Measurements from ENCODE around the gene RAB11B. TPM values are rescaled to one million over a fixed set of nuclear protein-coding genes. Genes with fewer than 3 reads are reported as not detected.

Gene RAB11B
- total RNA-seq, 2 donors from 2014 or later: 47.7 to 50.4 TPM

- 75 to 100% methylated on average over 3 to 9 of the region's 10 CpGs for WGBS, 2 donors
- TF ChIP-seq POLR2A (IDR thresholded peaks at IDR 0.05) (no peak), CTCF (IDR thresholded peaks at IDR 0.05) (no peak)
- peaks cover 58% of the 10 kb centered on the region for H3K4me1 ChIP-seq
- ATAC-seq: peak; percentile 5
- no peak for DNase-seq
- no peaks in the 10 kb centered on the region for H3K9me3 ChIP-seq
- no peak overlapping the region for H3K4me3 ChIP-seq
- peaks cover 0 to 8% of the 10 kb centered on the region in 2 donors for H3K36me3 ChIP-seq (replicated peaks in 1 of 2; ENCODE audit: insufficient read depth in 1 of 2, low read depth in 2 of 2)
- intact Hi-C loops (cut with DNase I): loop anchor here (5.0 kb wide), 1 partner anchor 41 kb away; no protein-coding TSS in a partner anchor
- H3K27ac ChIP-seq: peak overlapping the region; percentile 9 to 62 (median 37)
- H3K27me3 ChIP-seq: no peaks in the 10 kb centered on the region
Measured at GRCh38 chr19:8397746-8398310, 7.7 kb downstream of the RAB11B start.

GRCh38 chr19:8398311-8398771 is 8.2 kb downstream of the RAB11B start:
- Histone ChIP-seq H3K36me3 (replicated peaks in 1 of 2; ENCODE audit: insufficient read depth in 1 of 2, low read depth in 2 of 2) (peaks cover 0 to 10% of the 10 kb centered on the region in 2 donors), H3K4me3 (no peak overlapping the region), H3K9me3 (no peaks in the 10 kb centered on the region), H3K27ac (peak overlapping the region in 3 of 4 donors; percentile 9 to 62 (median 58)), H3K27me3 (no peaks in the 10 kb centered on the region), H3K4me1 (peaks cover 53% of the 10 kb centered on the region)
- ATAC-seq (peak; percentile 13), DNase-seq (peak in 1 of 4 donors; percentile 46)
- intact Hi-C loops (cut with DNase I): loop anchor here (5.0 kb wide), 1 partner anchor 41 kb away; no protein-coding TSS in a partner anchor
- WGBS, 2 donors: 32 to 62% methylated on average over 3 to 9 of the region's 9 CpGs
- TF ChIP-seq POLR2A (IDR thresholded peaks at IDR 0.05) (no peak), CTCF (IDR thresholded peaks at IDR 0.05) (no peak)

- no peaks in the 10 kb centered on the region for H3K9me3 ChIP-seq
- no peak for ATAC-seq
- H3K4me1 ChIP-seq: peaks cover 44% of the 10 kb centered on the region
- H3K27ac ChIP-seq: peak overlapping the region in 1 of 4 donors; percentile 8
- no peak overlapping the region for H3K4me3 ChIP-seq
- no peak for TF ChIP-seq POLR2A (IDR thresholded peaks at IDR 0.05)
- TF ChIP-seq CTCF (IDR thresholded peaks at IDR 0.05): no peak
- 92 to 98% methylated on average over 13 to 34 of the region's 34 CpGs for WGBS, 2 donors
- intact Hi-C loops (cut with DNase I): loop anchor here (5.0 to 10.0 kb wide), 2 partner anchors 42 to 105 kb away; partner anchors contain the start of gene PRAM1
- peaks cover 6 to 12% of the 10 kb centered on the region in 2 donors for H3K36me3 ChIP-seq (replicated peaks in 1 of 2; ENCODE audit: insufficient read depth in 1 of 2, low read depth in 2 of 2)
- H3K27me3 ChIP-seq: no peaks in the 10 kb centered on the region
- no peak for DNase-seq
Measured at GRCh38 chr19:8399681-8400188, 9.6 kb downstream of the RAB11B start.

- WGBS, 2 donors: 98% methylated on average over 16 of the region's 21 CpGs; no CpG with 5 or more reads in 1 of the 2 donors
- H3K27me3 ChIP-seq: no peaks in the 10 kb centered on the region
- ATAC-seq (no peak), DNase-seq (no peak)
- H3K9me3 ChIP-seq: no peaks in the 10 kb centered on the region
- H3K4me3 ChIP-seq: no peak overlapping the region
- TF ChIP-seq CTCF (IDR thresholded peaks at IDR 0.05) (no peak), POLR2A (IDR thresholded peaks at IDR 0.05) (no peak)
- H3K4me1 ChIP-seq: peaks cover 25% of the 10 kb centered on the region
- peaks cover 6 to 12% of the 10 kb centered on the region in 2 donors for H3K36me3 ChIP-seq (replicated peaks in 1 of 2; ENCODE audit: insufficient read depth in 1 of 2, low read depth in 2 of 2)
- intact Hi-C loops (cut with DNase I): loop anchor here (10.0 kb wide), 1 partner anchor 103 kb away; the partner anchor contains the start of gene PRAM1
- no peak overlapping the region for H3K27ac ChIP-seq
Measured at GRCh38 chr19:8401981-8402411, 11.8 kb downstream of the RAB11B start.
